CD4-positive, alpha-beta T cell treated with Interleukin-1 beta for 1 hour (primary cell): ENCODE measurements around the gene EXD2.
A peak's percentile ranks its signal among the peaks of the same experiment; 100 is the strongest.
"Not testable (repeated sequence)": the region's sequence is repeated elsewhere in the genome, so short reads cannot be mapped to it uniquely, and the experiment has no call there.

ENCODE experiments used
- DNase-seq, 2 donors: peaks; one replicate each; pipeline ENCODE4 v3.0.0-alpha.2; 2020 to 2022

EXD2 gene

DNA sequence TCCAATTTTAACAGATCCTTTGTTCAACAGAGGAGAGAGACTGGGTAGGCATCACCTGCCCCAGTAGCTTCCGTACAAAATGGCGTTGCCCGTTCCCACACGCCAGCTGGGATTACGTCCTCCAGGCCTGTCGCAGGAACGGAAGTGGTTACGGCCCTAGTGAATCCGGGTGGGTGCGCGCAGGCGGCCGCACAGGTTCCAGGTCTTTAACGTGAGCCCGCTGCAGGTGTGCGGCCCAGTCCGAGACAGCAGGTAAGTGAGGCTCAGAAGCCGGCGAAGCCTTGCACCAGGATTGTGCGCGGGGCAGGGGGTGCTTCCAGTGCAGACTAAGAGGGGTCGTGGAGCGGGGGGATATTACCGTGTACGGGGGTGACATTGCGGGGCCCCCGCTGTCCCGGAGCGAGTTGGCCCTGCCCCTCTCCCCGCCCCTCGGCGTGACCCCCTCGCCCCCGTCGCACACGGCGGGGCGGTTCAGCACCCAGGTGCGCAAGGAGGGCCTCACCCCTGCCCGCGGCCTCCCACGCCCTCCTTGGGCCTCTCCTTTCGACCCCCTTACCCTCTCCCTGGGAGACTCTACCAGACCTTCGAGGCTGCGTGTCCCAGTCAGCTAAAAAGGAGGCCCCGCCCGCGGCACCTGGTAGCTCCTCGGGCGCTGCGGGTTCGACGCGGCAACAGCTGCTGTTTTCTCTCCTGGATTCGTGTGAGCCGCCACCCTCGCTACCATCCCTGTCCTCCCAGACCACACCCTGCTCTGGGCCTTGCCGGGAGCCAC lies at the start of gene EXD2:
Gene EXD2, plus strand, starts transcription at position 159 of the 772 bp plus-strand sequence. CDS start 17,973 bp downstream, outside the sequence.
- peak; percentile 71 to 73 for DNase-seq

GRCh38 chr14:69141550-69141949 lies 49.7 kb upstream of the EXD2 start:
- no peak for DNase-seq

DNA sequence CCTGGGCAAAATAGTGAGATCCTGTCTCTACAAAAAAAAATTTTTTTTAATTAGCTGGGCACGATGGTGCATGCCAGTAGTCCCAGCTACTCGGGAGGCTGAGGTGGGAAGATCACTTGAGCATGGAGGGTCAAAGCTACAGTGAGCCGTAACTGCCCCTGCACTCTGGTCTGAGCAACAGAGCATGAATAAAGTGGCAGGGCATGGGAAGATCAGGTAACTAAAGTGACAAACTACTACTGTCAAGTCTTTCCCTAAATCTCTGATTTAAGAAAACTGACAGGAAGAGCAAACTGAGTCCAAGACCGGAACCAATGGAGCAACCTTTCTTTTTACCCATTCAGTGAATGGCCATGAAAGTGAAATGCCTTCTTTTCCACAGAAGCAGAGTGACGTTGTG lies 49.2 kb upstream of the EXD2 start:
- DNase-seq = no peak

DNA sequence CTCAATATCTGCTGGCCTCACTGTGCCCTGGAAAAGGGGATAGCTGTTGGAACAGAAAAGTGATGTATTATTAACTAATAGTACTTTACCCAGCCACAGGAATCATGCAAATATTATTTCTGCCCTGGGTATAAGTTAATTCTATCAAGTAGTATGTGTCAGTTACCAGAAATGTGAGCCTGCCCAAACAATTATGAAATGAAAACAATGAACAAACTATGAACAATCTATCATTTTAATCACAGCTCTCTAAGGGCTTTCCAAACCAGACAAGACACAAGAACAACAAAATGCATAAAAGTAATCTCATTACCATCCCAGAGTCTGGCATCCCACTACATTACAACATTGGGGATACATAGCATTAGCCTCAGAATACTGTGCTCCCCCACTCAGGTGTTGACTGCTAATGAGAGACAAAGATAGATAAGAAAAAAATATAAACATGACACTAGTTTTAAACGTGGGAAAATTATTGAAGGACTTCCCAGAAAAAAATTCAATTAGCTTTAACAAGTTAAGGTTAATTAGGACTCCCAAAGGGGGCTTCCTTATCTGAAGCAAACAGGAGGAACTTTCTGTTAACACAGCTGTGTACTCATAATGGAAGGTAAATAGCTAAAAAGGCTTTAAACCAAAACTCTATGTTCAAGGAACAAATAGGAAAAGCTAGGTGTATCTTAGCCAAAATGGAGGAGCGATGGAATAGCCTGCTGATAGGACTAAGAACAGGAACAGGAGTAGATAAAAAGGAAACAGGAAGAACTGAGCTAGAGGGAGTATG lies 41.6 kb upstream of the EXD2 start:
- no peak for DNase-seq

- DNase-seq = peak; percentile 85 to 86
These were observed 39.7 kb upstream of the EXD2 start for GRCh38 chr14:69151458-69152180.

DNA sequence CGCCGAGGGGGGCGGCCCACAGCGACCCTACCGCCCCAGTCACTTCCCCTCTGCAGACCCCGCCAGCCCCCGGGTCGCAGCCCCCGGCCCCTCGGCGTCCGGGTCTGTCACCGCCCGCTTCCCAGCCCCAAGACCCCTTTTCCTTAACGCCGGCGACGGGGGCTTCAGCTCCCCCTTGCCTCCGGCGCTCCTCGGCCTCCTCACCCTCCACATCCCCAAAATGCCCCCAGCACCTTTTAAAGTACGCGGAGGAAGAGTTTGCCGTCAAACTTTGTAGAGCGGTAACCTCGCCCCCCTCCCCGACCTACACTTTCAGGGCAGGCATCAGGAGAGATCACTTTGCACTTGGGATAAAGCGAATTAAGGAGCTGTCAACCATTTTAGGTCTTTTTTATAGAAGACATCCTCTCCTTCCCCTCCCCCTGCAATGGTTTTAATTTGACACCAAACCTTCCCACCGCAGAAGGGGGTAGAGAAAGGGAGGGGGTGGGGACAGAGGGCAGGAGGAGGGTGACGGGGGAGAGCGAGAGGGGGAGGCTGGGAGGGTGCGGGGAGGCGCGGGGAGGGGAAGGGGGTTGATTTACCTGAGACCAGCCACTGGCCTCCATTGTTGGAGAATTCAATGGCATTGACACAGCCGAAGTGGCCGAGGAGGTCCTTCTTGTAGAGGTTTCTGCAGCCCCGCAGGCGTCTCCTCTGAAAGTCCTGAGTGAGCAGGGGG lies 39.0 kb upstream of the EXD2 start:
- DNase-seq = peak; percentile 60 to 71

- DNase-seq = peak in 1 of 2 donors; percentile 93
These were observed 38.5 kb upstream of the EXD2 start, which contains the start of gene DCAF5 for GRCh38 chr14:69152902-69153151. Gene DCAF5 (minus strand): TSS chr14:69153119. CDS start chr14:69152978, 141 bp downstream.

DNA sequence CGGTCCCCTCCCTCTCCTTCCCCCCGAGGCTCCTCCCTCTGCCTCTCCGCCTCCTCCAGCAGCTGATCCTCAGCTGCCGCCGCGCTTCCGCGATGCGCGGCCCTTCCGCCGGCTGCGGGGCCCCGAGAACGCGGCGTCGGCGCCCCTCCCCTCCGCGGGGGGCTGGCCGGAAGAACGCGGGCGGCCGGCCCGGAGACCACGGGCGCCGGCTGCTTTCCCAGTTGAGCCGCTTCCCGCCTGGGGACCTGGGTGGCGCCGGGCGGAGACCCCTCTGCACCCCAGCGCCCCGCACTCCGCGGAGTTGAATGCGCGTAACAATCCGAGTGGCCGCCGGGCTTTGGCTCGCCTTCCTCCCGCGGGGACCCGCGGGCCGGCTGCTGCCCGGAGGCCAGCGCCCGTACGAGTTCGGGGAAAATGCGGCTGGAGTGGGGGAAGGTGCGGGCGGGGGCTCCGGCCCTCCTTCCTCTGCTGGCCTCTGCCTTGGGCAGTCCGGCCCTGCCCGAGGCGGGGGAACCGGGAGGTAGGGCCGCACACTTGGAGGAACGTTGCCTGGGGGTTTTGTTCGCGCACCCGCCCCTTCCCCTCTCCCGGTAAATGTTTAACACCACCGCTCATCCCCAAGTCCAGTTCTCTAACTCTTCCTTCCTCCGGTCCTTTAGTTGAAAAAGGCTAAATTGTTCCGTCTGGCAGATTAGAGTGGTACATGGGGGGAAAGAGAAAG lies 38.0 kb upstream of the EXD2 start:
- DNase-seq = peak in 1 of 2 donors; percentile 95

DNA sequence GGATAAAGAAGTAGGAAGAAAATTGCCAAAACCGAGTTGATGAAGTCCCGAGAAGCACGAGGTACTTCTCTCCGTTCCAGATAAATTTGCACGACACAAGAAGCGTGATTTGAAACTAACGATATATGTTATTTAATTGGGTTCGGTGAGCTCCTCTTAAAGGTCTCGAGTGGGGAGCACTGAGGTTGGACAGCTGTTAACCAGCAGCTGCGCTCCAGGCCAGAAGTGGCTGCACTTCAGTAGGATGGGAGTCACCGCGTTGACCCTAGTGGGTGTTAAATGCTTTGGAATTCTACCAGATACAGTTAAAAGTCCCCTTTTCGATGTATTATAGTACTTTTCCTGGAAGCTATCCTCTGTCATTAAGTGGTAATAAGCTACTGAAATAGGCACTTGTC lies 37.4 kb upstream of the EXD2 start:
- no peak for DNase-seq

DNA sequence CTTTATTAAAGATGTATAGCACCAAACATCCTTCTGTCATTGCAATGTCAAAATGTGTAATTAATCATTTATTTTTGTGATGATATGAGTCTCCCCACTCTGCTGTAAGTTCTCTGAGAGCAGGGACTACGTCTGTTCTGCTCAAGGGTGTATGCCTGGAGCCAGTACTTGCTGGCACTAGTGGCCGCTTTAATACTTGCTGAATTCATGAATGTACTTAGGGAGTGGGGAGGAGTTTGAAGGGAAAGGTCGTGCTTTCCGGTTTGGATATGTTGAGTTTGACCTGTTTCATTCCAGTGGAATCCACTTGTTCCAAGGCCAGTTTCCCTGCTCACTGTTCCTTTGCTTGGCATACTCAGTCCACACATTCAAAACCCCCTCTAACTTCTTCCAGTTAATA lies 36.5 kb upstream of the EXD2 start:
- DNase-seq = no peak

DNA sequence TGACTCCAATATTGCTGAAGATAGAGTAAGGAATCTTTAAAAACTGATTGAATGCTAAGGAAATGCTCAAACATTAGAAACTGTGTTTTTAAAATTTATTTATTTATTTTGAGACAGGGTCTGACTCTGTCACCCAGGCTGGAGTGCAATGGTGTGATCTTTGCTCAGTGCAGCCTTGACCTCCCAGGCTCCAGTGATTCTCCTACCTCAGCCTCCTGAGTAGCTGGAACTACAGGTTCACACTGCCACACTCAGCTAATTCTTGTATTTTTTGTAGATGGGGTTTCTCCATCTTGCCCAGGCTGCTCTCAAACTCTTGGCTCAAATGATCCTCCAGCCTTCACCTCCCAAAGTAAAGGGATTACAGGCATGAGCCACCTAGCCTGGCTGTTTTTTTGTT lies 35.1 kb upstream of the EXD2 start:
- DNase-seq = no peak

DNA sequence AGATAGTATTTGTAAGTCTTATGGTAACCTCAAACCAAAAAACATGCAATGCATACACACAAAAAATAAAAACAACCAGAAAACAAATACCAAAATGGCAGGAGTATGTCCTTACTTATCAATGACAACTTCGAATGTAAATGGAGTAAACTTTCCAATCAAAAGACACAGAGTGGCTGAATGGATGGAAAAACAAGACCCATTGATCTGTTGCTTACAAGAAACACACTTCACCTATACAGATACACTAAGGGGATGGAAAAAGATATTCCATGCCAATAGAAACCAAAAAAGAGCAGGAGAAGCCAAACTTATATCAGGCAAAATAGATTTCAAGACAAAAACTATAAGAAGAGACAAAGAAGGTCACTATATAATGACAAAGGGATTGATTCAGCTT lies 29.7 kb upstream of the EXD2 start:
- DNase-seq = no peak

GRCh38 chr14:69165787-69166186 lies 25.5 kb upstream of the EXD2 start:
- DNase-seq = not testable (repeated sequence)

DNA sequence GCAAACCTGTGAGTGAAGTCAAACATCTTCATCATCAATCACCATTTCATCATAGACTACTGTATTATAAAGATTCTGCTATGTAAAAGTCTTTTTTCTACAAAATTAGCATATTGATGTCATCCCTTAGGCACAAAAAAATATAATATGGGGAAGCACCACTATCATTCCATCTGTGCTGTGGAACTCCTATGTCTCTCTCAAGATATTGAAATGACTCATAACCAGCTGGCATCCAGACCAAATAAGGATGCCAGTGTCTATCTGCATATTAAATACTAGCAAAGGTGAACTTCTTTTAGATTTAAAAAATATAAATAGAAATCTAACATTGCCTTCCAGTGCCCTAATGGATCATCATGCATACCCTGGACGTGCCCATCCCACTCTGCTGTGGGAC lies 20.5 kb upstream of the EXD2 start:
- DNase-seq = no peak

- DNase-seq = no peak
These were observed 19.7 kb upstream of the EXD2 start for GRCh38 chr14:69171569-69171968.

DNA sequence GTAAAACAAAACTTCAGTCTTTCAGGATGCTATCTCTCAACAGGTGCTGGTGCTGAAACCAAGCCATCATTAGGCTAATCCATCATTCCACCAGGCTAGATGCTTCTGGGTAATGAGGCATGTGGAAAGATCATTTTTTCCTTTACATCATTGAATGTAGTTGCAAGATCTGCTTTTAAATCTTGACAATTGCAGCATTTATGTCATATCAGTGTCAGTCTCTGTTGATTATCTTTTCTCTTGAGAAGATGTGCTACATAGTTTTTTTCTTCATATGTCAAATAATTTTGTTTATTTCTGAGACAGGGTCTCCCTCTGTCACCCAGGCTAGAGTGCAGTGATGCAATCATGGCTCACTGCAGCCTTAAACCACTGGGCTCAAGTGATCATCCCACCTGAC lies 16.2 kb upstream of the EXD2 start:
- no peak for DNase-seq

DNA sequence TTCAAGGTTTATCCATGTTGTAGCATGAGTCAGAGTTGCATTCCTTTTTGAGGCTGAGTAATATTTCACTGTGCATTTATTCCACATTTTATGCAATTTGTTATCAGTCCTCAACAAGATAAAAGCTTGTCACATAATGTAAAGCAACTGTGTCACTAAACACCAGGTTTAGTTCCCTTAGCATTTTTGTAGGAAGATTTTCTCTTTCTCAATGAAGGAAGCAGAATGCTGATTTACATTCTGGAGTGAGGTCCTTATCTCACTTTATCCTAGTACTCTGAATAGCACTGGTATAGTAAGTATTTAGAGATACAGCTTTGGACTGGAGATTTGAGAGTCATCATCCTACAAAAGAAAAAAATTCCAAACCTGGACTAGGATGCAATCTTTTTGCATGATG lies 9.8 kb upstream of the EXD2 start:
- DNase-seq = no peak

GRCh38 chr14:69182580-69182979 lies 8.7 kb upstream of the EXD2 start:
- not testable (repeated sequence) for DNase-seq

GRCh38 chr14:69183735-69184134 lies 7.6 kb upstream of the EXD2 start:
- DNase-seq = no peak

DNA sequence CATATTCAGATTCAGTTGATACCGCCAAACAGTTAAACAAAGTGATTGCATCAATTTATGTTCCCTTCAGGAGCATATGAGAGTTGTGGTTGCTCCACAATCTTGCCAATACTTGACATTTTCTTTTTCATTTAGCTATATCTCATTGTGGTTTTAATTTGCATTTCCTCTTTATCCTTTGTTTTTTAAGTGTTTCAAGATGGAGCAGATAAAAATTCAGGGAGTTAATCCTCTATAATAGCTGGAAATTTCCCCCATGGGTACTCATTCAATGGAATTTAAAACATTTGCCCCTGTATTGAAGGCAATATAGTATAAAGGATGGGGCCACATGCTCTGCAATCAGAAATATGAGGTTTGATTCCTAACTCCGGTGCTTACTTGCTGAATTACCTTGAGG lies 1.1 kb upstream of the EXD2 start:
- DNase-seq = no peak

- no peak for DNase-seq
These were observed 2.4 kb downstream of the EXD2 start for GRCh38 chr14:69193721-69194120.

DNA sequence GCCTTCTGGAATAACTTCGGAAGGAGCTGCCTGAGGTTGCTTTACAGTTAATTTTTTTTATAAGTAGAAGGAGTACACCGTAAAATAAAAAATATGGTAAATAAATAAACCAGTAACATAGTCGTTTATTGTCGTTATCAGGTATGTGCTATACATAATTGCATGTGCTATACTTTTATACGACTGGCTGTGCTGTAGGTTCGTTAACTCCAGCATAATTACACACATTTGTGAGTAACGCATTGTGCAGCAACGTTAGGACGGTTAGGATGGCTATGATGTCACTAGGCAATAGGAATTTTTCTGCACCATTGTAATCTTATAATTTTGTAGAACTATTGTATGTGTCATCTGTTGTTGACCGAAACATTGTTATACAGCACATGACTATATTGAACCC lies 8.5 kb downstream of the EXD2 start:
- no peak for DNase-seq
